Duodenal mucosa (tissue), 2 donors: Measurements from ENCODE around the gene CCDC71.

ENCODE experiments used
- H3K27ac ChIP-seq: one replicate; pipeline ENCODE4 v1.7.0; 2013; ENCODE audit warnings: low read depth, low read length
- H3K27me3 ChIP-seq, 2 donors: one replicate each; pipeline ENCODE4 v1.7.0; 2013; ENCODE audit warnings: low read length in 2 of 2, control low read depth in 1 of 2; ENCODE audit not compliant: insufficient read depth in 2 of 2, control insufficient read depth in 1 of 2
- H3K36me3 ChIP-seq, 2 donors: one replicate each; pipeline ENCODE4 v1.7.0; 2013; ENCODE audit warnings: low read length in 2 of 2, control low read depth in 1 of 2; ENCODE audit not compliant: insufficient read depth in 2 of 2, control insufficient read depth in 1 of 2
- H3K4me1 ChIP-seq, 2 donors: one replicate each; pipeline ENCODE4 v1.7.0; 2013; ENCODE audit warnings: low read length in 2 of 2, control low read depth in 1 of 2; ENCODE audit not compliant: insufficient read depth in 2 of 2, control insufficient read depth in 1 of 2
- H3K4me3 ChIP-seq, 2 donors: one replicate each; pipeline ENCODE4 v1.7.0; 2013; ENCODE audit warnings: low read length in 2 of 2, low read depth in 1 of 2
- H3K9ac ChIP-seq, 2 donors: one replicate each; pipeline ENCODE4 v1.7.0; 2013; ENCODE audit warnings: low read length in 2 of 2, low read depth in 1 of 2
- H3K9me3 ChIP-seq, 2 donors: one replicate each; pipeline ENCODE4 v1.7.0; 2013; ENCODE audit warnings: low read length in 2 of 2, control low read depth in 1 of 2; ENCODE audit not compliant: control insufficient read depth in 1 of 2

The CCDC71 gene

GRCh38 chr3:49170744-49171118, 4.6 kb upstream of the CCDC71 start:
- Histone ChIP-seq H3K9ac (peak overlapping the region; percentile 83 to 94), H3K4me1 (peaks cover 30 to 37% of the 10 kb centered on the region in 2 donors), H3K4me3 (peak overlapping the region; percentile 87 to 96), H3K9me3 (no peaks in the 10 kb centered on the region), H3K27me3 (no peaks in the 10 kb centered on the region), H3K36me3 (no peaks in the 10 kb centered on the region), H3K27ac (peak overlapping the region; percentile 28)

- H3K4me1 ChIP-seq, result peaks cover 23 to 29% of the 10 kb centered on the region in 2 donors
- H3K27ac ChIP-seq, result no peak overlapping the region
- peaks cover 16 to 18% of the 10 kb centered on the region in 2 donors for H3K36me3 ChIP-seq
- no peak overlapping the region for H3K9ac ChIP-seq
- no peaks in the 10 kb centered on the region for H3K27me3 ChIP-seq
- peak overlapping the region; percentile 89 to 96 for H3K4me3 ChIP-seq
- no peaks in the 10 kb centered on the region for H3K9me3 ChIP-seq
These were observed 823 bp upstream of the CCDC71 start for GRCh38 chr3:49166752-49167556.

GRCh38 chr3:49164983-49165720, 979 bp downstream of the CCDC71 start:
- peak overlapping the region; percentile 89 to 96 for H3K4me3 ChIP-seq
- no peak overlapping the region for H3K27ac ChIP-seq
- H3K27me3 ChIP-seq, result no peaks in the 10 kb centered on the region
- peaks cover 17 to 19% of the 10 kb centered on the region in 2 donors for H3K4me1 ChIP-seq
- H3K36me3 ChIP-seq, result peaks cover 18 to 20% of the 10 kb centered on the region in 2 donors
- H3K9ac ChIP-seq, result peak overlapping the region; percentile 73 to 76
- H3K9me3 ChIP-seq, result no peaks in the 10 kb centered on the region

GRCh38 chr3:49163609-49164008, 2.5 kb downstream of the CCDC71 start:
- H3K4me1 ChIP-seq, result peaks cover 17 to 19% of the 10 kb centered on the region in 2 donors

GRCh38 chr3:49162751-49163419, 3.2 kb downstream of the CCDC71 start:
- H3K9me3 ChIP-seq, result no peaks in the 10 kb centered on the region
- peaks cover 17 to 19% of the 10 kb centered on the region in 2 donors for H3K4me1 ChIP-seq
- no peak overlapping the region for H3K27ac ChIP-seq
- no peaks in the 10 kb centered on the region for H3K27me3 ChIP-seq
- peaks cover 18 to 20% of the 10 kb centered on the region in 2 donors for H3K36me3 ChIP-seq
- no peak overlapping the region for H3K4me3 ChIP-seq
- H3K9ac ChIP-seq, result no peak overlapping the region

More at GRCh38 chr3:49163609-49164008, 2.5 kb downstream of the CCDC71 start:
- Histone ChIP-seq H3K9ac (no peak overlapping the region), H3K4me3 (no peak overlapping the region), H3K27me3 (no peaks in the 10 kb centered on the region), H3K36me3 (peaks cover 18 to 20% of the 10 kb centered on the region in 2 donors), H3K9me3 (no peaks in the 10 kb centered on the region), H3K27ac (no peak overlapping the region)

GRCh38 chr3:49161808-49162530, 4.2 kb downstream of the CCDC71 start:
- H3K27ac ChIP-seq, result no peak overlapping the region
- no peak overlapping the region for H3K9ac ChIP-seq
- H3K4me1 ChIP-seq, result peaks cover 17 to 19% of the 10 kb centered on the region in 2 donors
- H3K9me3 ChIP-seq, result no peaks in the 10 kb centered on the region
- no peak overlapping the region for H3K4me3 ChIP-seq
- H3K36me3 ChIP-seq, result peaks cover 18 to 20% of the 10 kb centered on the region in 2 donors
- no peaks in the 10 kb centered on the region for H3K27me3 ChIP-seq

GRCh38 chr3:49161197-49161596, 4.9 kb downstream of the CCDC71 start:
- no peak overlapping the region for H3K9ac ChIP-seq
- no peaks in the 10 kb centered on the region for H3K27me3 ChIP-seq
- H3K4me1 ChIP-seq, result peaks cover 10 to 13% of the 10 kb centered on the region in 2 donors
- H3K9me3 ChIP-seq, result no peaks in the 10 kb centered on the region
- peaks cover 18 to 20% of the 10 kb centered on the region in 2 donors for H3K36me3 ChIP-seq
- H3K4me3 ChIP-seq, result no peak overlapping the region
- no peak overlapping the region for H3K27ac ChIP-seq

- Histone ChIP-seq H3K9me3 (no peaks in the 10 kb centered on the region), H3K4me1 (no peaks in the 10 kb centered on the region), H3K27ac (no peak overlapping the region), H3K27me3 (no peaks in the 10 kb centered on the region), H3K9ac (no peak overlapping the region), H3K4me3 (no peak overlapping the region), H3K36me3 (peaks cover 11 to 16% of the 10 kb centered on the region in 2 donors)
These were observed 7.3 kb downstream of the CCDC71 start for GRCh38 chr3:49158792-49159191.

GRCh38 chr3:49158103-49158709, 7.9 kb downstream of the CCDC71 start:
- H3K4me1 ChIP-seq, result no peaks in the 10 kb centered on the region
- H3K9me3 ChIP-seq, result no peaks in the 10 kb centered on the region
- no peak overlapping the region for H3K4me3 ChIP-seq
- no peak overlapping the region for H3K9ac ChIP-seq
- no peak overlapping the region for H3K27ac ChIP-seq
- H3K36me3 ChIP-seq, result peaks cover 6 to 10% of the 10 kb centered on the region in 2 donors
- H3K27me3 ChIP-seq, result no peaks in the 10 kb centered on the region
